Measurements from ENCODE around the gene ZNHIT6. TPM values are rescaled to one million over a fixed set of nuclear protein-coding genes. Genes with fewer than 3 reads are reported as not detected.

Gene ZNHIT6
- total and polyA plus RNA-seq, 3 donors from 2014 or later = 10.1 to 14.5 (median 11.3) TPM

- H3K27me3 ChIP-seq = no peaks in the 10 kb centered on the region
- H3K36me3 ChIP-seq (ENCODE audit: low read depth, missing control alignments) = no peaks in the 10 kb centered on the region
- intact Hi-C loops (cut with DNase I; ENCODE audit: low total_unique reads) = no loop called here
- TF ChIP-seq CTCF (IDR thresholded peaks at IDR 0.05) (no peak), POLR2A (IDR thresholded peaks at IDR 0.05) (no peak)
- DNase-seq = no peak
- no peak overlapping the region for H3K4me3 ChIP-seq
- H3K27ac ChIP-seq = no peak overlapping the region
- no peaks in the 10 kb centered on the region for H3K4me1 ChIP-seq
- H3K9me3 ChIP-seq = no peaks in the 10 kb centered on the region
These were observed 47.7 kb downstream of the ZNHIT6 start for GRCh38 chr1:85660541-85660940.

- Histone ChIP-seq H3K36me3 (ENCODE audit: low read depth, missing control alignments) (no peaks in the 10 kb centered on the region), H3K4me1 (no peaks in the 10 kb centered on the region), H3K9me3 (no peaks in the 10 kb centered on the region), H3K4me3 (no peak overlapping the region), H3K27me3 (no peaks in the 10 kb centered on the region), H3K27ac (no peak overlapping the region)
- 91 to 96% methylated on average over 1 of the region's 1 CpG for WGBS, 2 donors
- no peak for TF ChIP-seq CTCF (IDR thresholded peaks at IDR 0.05)
- TF ChIP-seq POLR2A (IDR thresholded peaks at IDR 0.05) = no peak
- no peak for DNase-seq
- intact Hi-C loops (cut with DNase I; ENCODE audit: low total_unique reads) = no loop called here
These were observed 49.1 kb downstream of the ZNHIT6 start for GRCh38 chr1:85659174-85659573.

GRCh38 chr1:85656948-85657347, 51.3 kb downstream of the ZNHIT6 start:
- 91 to 100% methylated on average over 1 of the region's 1 CpG for WGBS, 2 donors
- Histone ChIP-seq H3K27me3 (no peaks in the 10 kb centered on the region), H3K4me3 (no peak overlapping the region), H3K4me1 (no peaks in the 10 kb centered on the region), H3K27ac (no peak overlapping the region), H3K9me3 (no peaks in the 10 kb centered on the region), H3K36me3 (ENCODE audit: low read depth, missing control alignments) (no peaks in the 10 kb centered on the region)
- DNase-seq = no peak
- intact Hi-C loops (cut with DNase I; ENCODE audit: low total_unique reads) = no loop called here
- TF ChIP-seq POLR2A (IDR thresholded peaks at IDR 0.05) = no peak
- TF ChIP-seq CTCF (IDR thresholded peaks at IDR 0.05) = no peak

- 76 to 81% methylated on average over 1 of the region's 1 CpG for WGBS, 2 donors
- no peak for DNase-seq
- H3K27me3 ChIP-seq = no peaks in the 10 kb centered on the region
These were observed 52.0 kb downstream of the ZNHIT6 start for GRCh38 chr1:85656256-85656655.

More at GRCh38 chr1:85656256-85656655, 52.0 kb downstream of the ZNHIT6 start:
- no peaks in the 10 kb centered on the region for H3K4me1 ChIP-seq
- no peak overlapping the region for H3K4me3 ChIP-seq
- intact Hi-C loops (cut with DNase I; ENCODE audit: low total_unique reads) = no loop called here
- no peaks in the 10 kb centered on the region for H3K36me3 ChIP-seq (ENCODE audit: low read depth, missing control alignments)
- H3K27ac ChIP-seq = no peak overlapping the region
- TF ChIP-seq POLR2A (IDR thresholded peaks at IDR 0.05) (no peak), CTCF (IDR thresholded peaks at IDR 0.05) (no peak)
- no peaks in the 10 kb centered on the region for H3K9me3 ChIP-seq

Data from testis (tissue), 3 donors.